WERI-Rb-1 (cell line): ENCODE results near the gene TMEM232.

Source experiments
- DNase-seq: peaks from one replicate; pipeline ENCODE4 v3.0.0-alpha.2; 2020
- H3K27ac ChIP-seq: fragments of 250-450 bp; sonication (Bioruptor Pico); 2 replicates; pipeline ENCODE4 v1.5.1; 2020; ENCODE audit warnings: mild to moderate bottlenecking, moderate library complexity
- H3K27me3 ChIP-seq: fragments of 250-450 bp; sonication (Bioruptor Pico); 2 replicates; pipeline ENCODE4 v1.5.1; 2021; ENCODE audit warnings: mild to moderate bottlenecking, low read depth, moderate library complexity; ENCODE audit not compliant: insufficient read depth, severe bottlenecking
- H3K36me3 ChIP-seq: fragments of 250-450 bp; sonication (Bioruptor Pico); 2 replicates; pipeline ENCODE4 v1.5.1; 2020; ENCODE audit warnings: mild to moderate bottlenecking, moderate library complexity
- H3K4me3 ChIP-seq: 2 replicates; pipeline ENCODE4 v1.5.1; 2011; ENCODE audit warnings: low read depth, mild to moderate bottlenecking, control low read depth, low read length
- H3K9me3 ChIP-seq: fragments of 250-450 bp; sonication (Bioruptor Pico); 2 replicates; pipeline ENCODE4 v1.5.1; 2021; ENCODE audit warnings: mild to moderate bottlenecking, moderate library complexity; ENCODE audit not compliant: severe bottlenecking
- TF ChIP-seq, protein P1 (sequence below): IDR thresholded peaks from 2 replicates; pipeline ENCODE4 v1.5.1; 2011; ENCODE audit warnings: low read depth, mild to moderate bottlenecking, control low read depth, inconsistent platforms, low read length

The TMEM232 gene

GRCh38 chr5:110496276-110496675, 230.2 kb downstream of the TMEM232 start:
- Histone ChIP-seq H3K36me3 (no peaks in the 10 kb centered on the region), H3K4me3 (no peak overlapping the region), H3K27ac (no peak overlapping the region), H3K27me3 (no peaks in the 10 kb centered on the region), H3K9me3 (no peaks in the 10 kb centered on the region)
- TF ChIP-seq, protein P1, sequence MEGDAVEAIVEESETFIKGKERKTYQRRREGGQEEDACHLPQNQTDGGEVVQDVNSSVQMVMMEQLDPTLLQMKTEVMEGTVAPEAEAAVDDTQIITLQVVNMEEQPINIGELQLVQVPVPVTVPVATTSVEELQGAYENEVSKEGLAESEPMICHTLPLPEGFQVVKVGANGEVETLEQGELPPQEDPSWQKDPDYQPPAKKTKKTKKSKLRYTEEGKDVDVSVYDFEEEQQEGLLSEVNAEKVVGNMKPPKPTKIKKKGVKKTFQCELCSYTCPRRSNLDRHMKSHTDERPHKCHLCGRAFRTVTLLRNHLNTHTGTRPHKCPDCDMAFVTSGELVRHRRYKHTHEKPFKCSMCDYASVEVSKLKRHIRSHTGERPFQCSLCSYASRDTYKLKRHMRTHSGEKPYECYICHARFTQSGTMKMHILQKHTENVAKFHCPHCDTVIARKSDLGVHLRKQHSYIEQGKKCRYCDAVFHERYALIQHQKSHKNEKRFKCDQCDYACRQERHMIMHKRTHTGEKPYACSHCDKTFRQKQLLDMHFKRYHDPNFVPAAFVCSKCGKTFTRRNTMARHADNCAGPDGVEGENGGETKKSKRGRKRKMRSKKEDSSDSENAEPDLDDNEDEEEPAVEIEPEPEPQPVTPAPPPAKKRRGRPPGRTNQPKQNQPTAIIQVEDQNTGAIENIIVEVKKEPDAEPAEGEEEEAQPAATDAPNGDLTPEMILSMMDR, result no peak
- DNase-seq, result no peak

GRCh38 chr5:110492446-110492845, 234.0 kb downstream of the TMEM232 start:
- no peaks in the 10 kb centered on the region for H3K27me3 ChIP-seq
- H3K36me3 ChIP-seq, result no peaks in the 10 kb centered on the region
- H3K27ac ChIP-seq, result no peak overlapping the region
- H3K9me3 ChIP-seq, result peaks cover 1% of the 10 kb centered on the region
- TF ChIP-seq, protein P1, result no peak
- DNase-seq, result no peak
- no peak overlapping the region for H3K4me3 ChIP-seq

DNA sequence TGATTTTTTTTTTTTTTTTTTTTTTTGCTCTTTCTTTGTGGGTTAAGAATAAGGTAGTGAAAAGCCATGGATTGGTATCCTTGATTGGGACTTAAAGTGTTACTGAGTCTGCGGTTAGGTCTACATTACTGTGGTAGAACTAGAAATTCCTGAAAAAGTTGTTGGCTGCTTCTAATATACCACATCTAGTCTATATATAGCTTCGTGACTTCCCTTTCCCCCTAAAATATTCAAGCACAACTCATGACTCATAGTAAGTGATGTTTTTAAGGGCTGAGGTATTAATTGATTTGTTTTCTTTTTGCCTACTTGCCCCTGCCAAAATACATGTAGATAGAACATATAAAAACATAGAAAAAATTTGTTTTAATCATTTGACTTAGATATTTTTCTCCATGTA, 247.6 kb downstream of the TMEM232 start:
- TF ChIP-seq, protein P1, result no peak
- Histone ChIP-seq H3K27ac (no peak overlapping the region), H3K27me3 (no peaks in the 10 kb centered on the region), H3K9me3 (no peaks in the 10 kb centered on the region), H3K36me3 (no peaks in the 10 kb centered on the region), H3K4me3 (no peak overlapping the region)
- DNase-seq, result no peak

DNA sequence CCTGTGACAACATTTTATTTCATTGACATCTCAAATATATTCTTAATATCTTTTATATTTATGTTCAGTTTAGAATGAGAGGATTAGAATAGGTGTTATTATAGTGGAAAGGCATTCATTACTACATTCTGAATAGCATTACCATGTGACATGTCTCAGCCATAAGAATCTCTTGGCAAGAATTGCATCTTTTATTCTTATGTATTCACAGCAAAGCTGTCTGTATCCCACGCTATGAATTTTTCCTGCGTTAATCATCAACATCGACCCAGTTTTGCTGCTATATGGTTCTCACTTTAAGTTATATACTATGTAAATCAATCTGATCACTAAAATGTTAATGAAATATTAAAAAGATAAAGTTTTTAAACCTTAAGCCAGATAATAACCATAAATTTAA, 248.6 kb downstream of the TMEM232 start:
- no peak for DNase-seq
- H3K36me3 ChIP-seq, result no peaks in the 10 kb centered on the region
- TF ChIP-seq, protein P1, result no peak
- no peak overlapping the region for H3K4me3 ChIP-seq
- H3K27ac ChIP-seq, result no peak overlapping the region
- H3K27me3 ChIP-seq, result no peaks in the 10 kb centered on the region
- H3K9me3 ChIP-seq, result no peaks in the 10 kb centered on the region

DNA sequence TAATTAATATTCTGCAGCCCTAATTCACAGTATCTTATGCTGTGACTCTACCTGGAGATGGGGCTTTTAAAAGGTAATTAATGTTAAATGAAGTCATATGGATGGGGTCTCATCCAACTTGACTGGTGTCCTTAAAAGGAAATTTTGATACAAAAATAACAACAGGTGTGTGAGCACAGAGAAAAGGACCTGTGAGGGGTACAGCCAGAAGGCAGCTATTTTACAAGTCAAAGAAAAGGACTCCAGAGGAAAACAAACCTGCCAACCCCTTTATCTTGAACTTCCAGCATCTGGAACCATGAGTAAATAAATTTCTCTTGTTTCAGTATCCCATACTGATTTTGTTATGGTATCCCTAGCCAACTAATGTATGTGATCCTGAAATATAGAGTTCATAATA, 250.3 kb downstream of the TMEM232 start:
- no peak overlapping the region for H3K27ac ChIP-seq
- no peak overlapping the region for H3K4me3 ChIP-seq
- no peaks in the 10 kb centered on the region for H3K36me3 ChIP-seq
- no peaks in the 10 kb centered on the region for H3K27me3 ChIP-seq
- H3K9me3 ChIP-seq, result no peaks in the 10 kb centered on the region
- DNase-seq, result no peak
- TF ChIP-seq, protein P1, result no peak

DNA sequence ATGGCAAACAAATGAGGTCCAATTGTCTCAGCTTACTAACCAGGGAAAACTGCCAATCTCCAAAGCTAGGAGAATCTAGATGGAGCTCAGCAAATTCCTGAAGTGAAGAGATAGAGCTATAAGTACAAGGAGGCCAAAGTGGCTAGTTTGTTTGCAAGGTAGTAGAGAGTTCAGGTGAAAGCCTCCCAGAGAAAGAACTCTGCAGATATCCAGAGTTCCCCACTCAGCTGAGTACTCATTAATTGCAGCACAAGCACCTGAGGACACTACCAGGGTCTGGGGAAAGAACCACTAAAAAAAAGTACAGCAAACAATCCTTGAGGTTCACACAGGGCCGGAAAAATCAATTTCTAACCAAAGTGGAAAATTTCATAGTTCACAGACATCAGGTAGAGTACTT, 250.9 kb downstream of the TMEM232 start:
- Histone ChIP-seq H3K36me3 (no peaks in the 10 kb centered on the region), H3K9me3 (peaks cover 2% of the 10 kb centered on the region), H3K27me3 (no peaks in the 10 kb centered on the region), H3K27ac (no peak overlapping the region), H3K4me3 (no peak overlapping the region)
- TF ChIP-seq, protein P1, result no peak
- no peak for DNase-seq
